Activated CD4-positive, CD25-positive, alpha-beta regulatory T cell treated with anti-CD3 and anti-CD28 coated beads, Interleukin-2, amount 50 U/mL, for 16 hours (primary cell): ENCODE measurements around the gene SCAI.
"Not testable (repeated sequence)": the region's sequence is repeated elsewhere in the genome, so short reads cannot be mapped to it uniquely, and the experiment has no call there.

Experiments used
- DNase-seq: peaks from one replicate; pipeline ENCODE4 v3.0.0-alpha.2; 2020; ENCODE audit warnings: low read depth, low spot score

The SCAI gene

DNA sequence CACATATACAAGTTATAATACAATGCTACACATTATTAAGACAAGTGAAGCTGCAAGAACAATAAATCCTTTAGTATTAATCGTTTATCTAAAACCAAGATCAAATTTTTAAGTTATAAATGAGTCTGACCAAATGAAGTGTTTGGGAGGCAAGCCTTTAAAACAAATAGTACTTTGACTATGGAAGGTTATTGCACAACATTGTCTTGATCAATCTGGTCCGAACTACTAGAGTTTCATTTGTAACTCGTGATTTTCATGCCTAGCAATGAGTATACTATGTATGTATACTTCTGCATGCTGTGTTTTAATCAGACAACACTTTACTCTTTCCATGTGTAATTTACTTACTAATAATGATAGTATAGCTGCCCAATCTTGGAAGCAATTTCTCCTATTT is 115.3 kb downstream of the SCAI start:
- no peak for DNase-seq

DNA sequence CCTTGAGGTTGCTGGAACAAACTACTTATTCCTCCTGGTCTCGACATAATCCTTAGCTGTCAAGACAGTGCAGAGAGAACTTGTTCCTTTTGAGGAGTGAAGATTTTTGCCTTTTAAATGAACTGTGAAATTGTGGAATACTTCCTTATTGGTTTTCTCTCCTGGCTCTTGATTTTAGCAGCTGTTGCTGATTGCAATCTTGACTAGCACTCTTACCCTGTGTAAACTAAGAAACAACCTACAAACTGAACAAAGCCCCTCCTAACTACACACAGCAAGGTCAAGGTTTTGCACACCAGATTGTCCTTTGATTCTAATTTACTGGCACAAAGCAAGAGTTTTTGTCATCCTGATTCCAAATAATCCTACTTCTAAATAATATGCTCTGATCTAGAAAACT is 118.4 kb downstream of the SCAI start:
- DNase-seq = no peak

DNA sequence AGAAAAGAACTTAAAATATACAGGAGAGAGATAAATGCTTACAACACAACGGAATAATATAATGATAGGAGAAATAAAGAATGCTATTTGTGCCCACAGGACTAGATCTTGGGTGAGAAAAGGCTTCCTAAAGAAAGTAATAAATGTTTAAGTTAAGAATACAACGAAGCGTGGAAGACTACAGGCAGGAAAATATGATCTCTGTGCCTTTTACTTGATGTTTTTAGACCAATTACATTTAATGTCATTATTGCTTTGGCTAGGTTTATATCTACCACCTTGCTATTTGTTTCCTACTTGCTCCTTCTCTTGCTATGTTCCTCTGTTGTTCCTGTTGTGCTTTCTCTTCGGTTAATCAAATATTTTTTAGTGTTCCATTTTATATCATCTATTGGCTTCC is 122.3 kb downstream of the SCAI start:
- DNase-seq = no peak

DNA sequence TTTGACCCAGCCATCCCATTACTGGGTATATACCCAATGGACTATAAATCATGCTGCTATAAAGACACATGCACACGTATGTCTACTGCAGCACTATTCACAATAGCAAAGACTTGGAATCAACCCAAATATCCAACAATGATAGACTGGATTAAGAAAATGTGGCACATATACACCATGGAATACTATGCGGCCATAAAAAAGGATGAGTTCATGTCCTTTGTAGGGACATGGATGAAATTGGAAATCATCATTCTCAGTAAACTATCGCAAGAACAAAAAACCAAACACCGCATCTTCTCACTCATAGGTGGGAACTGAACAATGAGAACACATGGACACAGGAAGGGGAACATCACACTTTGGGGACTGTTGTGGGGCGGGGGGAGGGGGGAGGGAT is 127.7 kb downstream of the SCAI start:
- DNase-seq = not testable (repeated sequence)

DNA sequence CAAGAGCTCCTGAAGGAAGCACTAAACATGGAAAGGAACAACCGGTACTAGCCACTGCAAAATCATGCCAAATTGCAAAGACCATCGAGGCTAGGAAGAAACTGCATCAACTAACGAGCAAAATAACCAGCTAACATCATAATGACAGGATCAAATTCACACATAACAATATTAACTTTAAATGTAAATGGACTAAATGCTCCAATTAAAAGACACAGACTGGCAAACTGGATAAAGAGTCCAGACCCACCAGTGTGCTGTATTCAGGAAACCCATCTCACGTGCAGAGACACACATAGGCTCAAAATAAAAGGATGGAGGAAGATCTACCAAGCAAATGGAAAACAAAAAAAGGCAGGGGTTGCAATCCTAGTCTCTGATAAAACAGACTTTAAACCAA is 131.3 kb downstream of the SCAI start:
- not testable (repeated sequence) for DNase-seq

DNA sequence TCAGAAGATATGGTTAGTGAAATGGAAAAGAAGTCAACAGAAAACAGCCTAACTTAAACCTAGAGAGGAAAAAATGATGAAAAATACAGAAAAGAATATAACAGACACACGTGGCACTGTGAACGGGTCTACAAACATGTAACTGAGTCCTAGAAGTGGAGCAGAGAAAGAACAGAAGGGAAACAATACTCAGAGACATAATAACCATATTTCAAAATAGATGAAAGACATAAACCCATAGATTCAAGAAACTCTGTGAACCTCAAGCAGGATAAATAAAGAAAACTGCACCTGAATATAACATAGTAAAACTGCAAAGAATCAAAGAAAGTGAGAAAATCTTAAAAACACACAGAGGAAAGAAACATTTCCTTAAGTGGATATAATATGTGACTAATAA is 134.7 kb downstream of the SCAI start:
- DNase-seq = no peak

DNA sequence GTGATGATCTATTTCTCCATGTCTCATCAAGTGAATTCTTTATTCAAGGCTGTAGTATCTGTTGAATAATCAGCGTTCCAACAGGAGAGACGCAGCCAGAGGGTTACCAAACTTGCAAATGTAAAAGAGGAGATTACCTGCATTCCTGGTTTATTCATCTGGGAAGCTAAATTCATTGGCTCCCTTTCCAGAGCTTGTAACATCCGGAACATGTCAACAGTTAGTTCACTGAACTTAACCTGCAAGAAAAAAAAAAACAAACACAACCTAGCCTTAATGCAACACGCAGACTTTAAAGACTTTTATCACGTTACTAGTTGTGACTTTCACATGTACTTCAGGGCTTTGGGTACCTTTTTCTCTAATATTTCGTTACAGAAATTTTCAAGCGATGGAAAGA is 140.0 kb downstream of the SCAI start:
- DNase-seq = no peak

DNA sequence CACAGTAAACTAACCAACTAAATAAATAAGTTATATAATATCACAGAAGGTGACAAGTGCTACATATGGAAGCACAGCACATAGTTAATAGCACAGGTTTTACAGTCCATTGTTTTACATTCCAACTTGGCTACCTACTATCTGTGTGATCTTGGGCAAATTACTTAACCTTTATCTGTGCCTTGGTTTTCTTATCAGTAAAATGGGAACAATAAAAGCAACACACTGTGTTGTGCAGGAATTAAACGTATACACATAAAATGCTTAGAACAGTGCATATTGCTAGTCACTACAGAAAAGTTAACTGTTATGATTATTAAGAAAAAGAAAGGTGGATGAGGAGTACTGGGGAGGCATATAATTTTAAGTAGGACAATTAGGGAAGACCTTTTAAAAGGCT is 159.6 kb downstream of the SCAI start:
- no peak for DNase-seq

DNA sequence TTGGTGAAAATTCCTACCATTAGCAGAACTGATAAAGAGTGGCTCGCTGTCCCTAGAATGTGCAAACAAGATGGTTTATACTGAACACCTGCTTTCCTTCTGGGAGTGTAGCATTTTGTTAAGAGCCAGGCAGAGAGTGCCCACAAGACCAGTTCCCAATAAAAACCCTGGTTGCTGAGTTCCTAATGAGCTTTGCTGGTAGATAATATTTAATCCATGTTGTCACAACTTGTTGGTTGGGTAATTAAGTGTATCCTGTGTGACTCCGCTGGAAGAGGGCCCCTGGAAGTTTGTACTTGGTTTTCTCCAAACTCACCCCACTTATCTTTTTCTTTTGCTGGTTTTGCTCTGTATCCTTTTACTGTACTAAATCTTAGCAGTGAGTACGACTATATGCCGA is 162.9 kb downstream of the SCAI start:
- no peak for DNase-seq

DNA sequence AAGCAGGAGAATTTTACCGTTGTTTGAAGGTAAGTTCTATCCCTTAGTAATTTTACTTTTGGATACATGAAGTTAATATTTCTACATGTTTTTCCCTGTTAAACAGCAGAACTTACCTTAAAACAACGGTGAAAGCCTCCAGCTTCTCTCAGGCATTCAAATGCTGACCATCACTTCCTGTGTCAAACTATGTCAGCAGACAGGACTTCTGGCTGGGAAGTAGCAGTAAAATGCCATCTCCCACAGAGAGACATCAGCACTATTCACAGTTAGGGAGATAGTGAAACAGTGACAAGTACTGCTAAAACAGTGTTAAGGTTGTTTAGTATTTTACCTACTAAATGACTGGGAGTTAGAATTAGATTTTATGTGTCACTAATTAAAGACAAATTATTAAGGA is 168.2 kb downstream of the SCAI start:
- DNase-seq = no peak

DNA sequence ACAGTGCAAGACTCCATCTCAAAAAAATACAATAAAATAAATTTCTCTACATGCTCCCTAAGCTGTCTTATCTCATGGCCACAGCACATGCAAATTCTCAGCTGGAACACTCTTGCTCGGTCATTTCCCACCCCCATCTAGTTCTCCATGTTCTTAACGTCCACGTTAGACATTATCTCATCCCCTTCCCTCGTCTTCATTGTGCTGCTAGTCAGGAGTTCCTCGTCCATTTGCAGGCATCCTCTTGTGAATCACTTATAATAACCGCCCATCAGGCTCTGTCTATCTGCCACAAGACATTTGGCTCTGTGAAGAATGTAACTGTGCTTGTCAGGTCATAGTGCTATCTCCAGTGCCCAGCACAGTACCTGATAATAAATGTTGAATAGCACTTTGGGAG is 169.5 kb downstream of the SCAI start:
- no peak for DNase-seq

DNA sequence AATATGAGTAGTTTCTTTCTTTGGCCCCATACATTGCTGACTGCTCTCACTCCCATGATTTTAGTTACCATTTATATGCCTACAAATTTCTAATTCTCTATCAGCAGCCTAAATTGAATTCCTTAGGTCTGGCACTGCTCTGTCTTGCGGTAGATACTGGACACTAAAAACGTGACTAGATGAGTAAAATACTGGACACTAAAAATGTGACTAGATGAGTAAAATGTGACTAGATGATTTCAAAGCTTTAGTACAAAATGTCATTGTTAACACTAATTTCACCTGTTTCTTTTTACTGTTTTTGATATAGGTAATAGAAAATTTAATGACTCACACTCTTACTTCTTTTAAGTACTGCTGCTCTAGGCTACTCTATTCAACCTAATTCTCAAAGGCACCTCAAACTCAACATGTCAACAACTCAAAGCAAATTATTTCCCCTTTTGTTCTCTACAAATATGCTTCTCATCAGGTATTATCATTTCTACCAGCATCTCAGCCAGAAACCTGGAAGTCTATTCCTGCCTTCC is 171.0 kb downstream of the SCAI start:
- no peak for DNase-seq

DNA sequence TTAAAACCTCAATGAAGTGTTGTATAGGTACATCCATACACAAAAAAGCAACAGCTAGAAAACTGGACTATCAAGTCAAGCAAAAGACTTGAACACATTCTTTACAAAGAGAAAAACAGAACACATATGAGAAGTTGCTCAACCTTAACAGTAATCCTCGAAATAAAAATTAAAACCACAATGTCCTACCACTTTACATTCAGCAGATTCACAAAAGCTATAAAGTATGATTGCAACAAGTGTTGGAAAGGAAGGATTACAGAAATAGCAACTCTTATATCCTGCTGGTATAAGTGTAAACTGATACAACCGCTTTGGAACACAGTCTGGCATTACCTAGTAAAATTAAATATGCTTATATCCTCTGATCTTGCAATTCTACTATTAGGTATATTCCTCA is 173.9 kb downstream of the SCAI start:
- DNase-seq = no peak

DNA sequence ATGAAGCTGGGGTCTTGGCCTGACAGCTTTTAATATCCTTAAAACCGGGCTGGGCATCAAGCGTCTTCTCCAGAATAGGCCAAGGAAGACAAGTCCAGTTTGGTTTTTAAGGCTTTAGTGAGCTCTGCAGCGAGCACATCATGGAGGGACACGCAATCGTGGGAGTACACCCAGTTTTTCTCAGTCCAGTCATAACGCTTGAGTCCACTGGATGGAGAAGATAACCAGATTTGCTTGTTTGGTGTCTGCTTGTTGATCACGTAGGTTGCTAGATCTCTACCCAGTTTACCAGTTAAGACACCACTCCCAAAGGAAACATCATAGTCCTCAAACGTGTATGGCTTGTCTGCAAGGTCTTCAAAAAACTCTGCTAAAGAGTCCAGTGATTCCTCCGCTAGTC is 175.1 kb downstream of the SCAI start:
- DNase-seq = no peak

DNA sequence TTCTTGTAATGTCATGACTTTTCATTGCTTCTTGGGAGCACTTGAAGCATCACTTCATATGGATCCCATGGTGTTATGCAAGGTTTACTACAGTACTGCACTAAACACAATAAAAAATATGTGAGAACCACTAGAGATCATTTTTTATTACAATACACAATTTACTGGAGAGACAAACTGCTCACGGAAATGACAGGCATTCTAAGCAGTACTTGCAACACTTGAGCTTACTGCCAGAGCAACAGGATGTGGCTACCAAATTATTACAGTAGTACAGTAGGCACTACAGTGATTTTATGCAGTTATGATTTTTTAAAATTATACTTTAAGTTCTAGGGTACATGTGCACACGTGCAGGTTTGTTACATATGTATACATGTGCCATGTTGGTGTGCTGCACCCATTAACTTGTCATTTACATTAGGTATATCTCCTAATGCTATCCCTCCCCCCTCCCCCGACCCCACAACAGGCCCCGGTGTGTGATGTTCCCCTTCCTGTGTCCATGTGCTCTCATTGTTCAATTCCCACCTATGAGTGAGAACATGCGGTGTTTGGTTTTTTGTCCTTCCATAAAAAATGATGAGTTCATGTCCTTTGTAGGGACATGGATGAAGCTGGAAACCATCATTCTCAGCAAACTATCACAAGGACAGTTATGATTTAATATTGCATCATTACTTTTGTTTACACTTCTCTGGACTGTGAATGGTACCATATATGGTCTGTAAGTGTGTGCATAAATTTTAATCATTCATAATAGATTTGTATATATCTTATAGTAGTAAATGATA is 177.4 kb downstream of the SCAI start:
- DNase-seq = not testable (repeated sequence)

DNA sequence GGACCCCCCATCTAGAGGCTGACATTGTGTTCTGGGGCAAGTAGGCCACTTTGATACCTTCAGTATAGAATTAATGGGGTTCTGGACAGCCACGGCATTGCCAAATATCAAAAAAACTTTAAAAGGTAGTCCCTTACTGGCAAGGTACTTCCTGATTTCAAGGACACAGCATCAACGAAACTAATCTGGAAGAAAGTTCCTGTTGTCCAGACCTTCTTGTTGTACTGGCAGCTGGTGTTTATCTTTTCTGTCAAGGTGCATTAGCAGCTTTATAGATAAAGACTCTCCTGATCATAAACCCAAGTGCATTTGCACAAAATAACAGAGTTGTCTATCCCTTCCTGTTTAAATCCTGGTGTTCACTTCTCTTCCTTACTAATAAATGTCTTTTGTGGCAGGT is 178.7 kb downstream of the SCAI start:
- no peak for DNase-seq

DNA sequence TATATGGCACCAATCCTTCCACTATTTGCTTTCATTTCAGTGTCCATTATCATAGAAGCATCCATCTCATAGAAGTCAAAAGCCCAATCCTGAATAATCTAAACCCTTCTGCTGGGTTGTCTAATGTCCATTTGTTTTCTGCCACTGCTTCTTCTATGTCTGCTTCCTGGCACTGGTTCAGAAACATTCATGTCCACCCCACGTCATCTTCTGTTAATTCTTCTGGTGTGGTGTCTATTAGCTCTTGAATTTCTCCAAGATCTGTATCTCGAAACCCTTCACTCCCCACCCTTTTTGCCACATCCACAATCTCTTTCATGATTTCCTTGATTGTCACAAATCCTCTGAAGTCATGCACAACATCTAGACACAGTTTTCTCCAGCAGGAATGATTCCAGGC is 179.3 kb downstream of the SCAI start:
- DNase-seq = no peak

DNA sequence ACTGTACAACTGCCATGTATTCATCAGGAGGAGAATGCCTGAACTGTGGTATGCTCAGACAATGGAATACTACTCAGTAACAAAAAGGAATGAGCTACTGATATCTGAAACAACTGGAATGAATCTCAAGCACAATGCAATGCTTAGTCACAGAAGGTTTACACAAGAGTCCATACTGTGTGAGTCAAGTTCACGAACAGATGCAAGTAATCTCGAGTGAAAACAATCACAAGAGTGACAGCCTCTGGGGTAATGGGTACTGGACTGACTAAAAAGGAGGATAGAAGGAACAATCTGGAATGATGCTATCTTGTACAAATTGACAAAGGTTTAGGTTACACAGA is 182.9 kb downstream of the SCAI start:
- no peak for DNase-seq

DNA sequence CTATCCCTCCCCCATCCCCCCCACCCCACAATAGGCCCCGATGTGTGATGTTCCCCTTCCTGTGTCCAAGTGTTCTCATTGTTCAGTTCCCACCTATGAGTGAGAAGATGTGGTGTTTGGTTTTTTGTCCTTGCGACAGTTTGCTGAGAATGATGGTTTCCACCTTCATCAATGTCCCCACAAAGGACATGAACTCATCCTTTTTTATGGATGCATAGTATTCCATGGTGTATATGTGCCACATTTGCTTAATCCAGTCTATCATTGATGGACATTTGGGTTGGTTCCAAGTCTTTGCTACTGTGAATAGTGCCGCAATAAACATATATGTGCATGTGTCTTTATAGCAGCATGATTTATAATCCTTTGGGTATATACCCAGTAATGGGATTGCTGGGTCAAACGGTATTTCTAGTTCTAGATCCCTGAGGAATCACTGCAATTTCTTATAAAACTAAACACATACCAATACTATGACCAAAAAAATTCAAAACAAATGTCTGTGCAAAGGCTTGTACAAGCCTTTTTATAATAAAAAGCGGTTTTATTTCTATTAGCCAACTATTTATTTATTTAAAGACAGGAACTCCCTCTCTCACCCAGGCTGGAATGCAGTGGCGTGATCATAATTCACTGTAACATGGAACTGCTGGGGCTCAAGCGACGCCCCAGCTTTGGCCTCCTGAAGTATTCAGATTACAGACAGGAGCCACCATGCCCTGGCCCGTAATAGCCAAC is 183.5 kb downstream of the SCAI start:
- not testable (repeated sequence) for DNase-seq

DNA sequence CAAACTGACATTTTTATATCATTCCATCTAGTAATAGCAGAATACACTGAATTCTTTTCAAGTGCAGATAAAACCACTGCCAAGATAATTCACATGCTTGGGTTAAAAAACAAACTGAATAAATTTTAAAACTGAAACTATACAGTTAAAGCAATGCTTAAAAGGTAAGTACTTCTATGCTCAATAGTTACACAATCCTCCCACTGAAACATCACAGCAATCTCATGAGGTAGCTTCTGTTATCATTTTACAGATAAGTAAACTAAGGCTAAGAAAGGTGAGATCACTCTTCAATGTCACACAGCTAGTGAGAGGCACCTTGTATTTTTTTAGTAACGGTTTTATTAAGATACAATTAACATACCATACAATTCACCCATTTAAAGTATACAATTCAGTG is 189.1 kb downstream of the SCAI start:
- no peak for DNase-seq

DNA sequence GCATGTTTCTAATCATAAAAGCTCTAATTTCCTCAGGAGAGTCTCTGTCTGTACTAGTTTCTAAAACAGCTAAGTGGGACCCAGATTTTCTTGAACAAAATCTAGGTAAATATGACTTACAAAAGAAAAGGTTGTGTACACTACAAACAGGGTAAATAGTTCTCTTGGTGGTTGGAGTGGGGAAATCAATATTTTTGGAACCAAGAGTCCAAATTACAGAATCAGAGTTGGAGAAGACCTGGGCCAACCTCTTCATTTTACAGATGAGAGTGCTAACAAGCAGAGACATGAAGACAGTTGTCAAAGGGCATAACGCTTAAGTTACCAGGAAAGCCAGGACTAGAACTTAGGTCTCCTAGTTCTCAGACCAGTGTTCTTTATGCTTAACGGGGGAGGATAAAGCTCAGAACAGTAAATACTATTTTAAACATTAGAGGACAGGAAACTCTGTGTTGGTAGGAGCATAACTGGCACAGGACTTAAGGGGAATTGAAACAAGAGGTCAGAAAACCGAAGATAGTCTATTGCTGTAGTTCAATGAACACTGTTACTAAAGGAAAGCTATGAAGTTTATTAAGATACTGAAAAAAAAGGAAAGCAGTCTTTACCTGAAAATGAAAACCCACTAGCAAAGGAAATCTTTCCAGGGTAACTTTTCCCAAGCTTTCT is 193.1 kb downstream of the SCAI start:
- no peak for DNase-seq

DNA sequence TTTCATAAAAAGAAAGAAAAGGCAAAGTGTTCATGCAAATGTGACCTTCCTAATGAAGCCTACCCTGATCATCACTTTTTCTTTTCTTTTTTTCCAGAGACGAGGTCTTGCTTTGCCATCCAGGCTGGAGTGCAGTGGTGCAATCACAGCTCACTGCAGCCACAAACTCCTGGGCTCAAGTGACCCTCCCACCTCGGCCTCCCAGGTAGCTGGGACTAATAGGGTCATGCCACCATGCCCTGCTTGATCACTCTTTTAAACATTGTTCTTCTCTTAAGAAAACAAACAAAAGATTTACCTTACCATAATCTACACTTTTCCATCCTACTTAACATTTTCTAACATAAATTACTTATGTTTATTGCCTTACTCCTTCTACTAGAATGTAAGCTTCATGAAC is 193.9 kb downstream of the SCAI start:
- no peak for DNase-seq
